B cell (primary cell): ENCODE measurements around the gene MPIG6B. TPM values are rescaled to one million over a fixed set of nuclear protein-coding genes. Genes with fewer than 3 reads are reported as not detected.

Experiments
- ATAC-seq: fragments of 200-7000 bp; cut with Tn5 transposase; one replicate; pipeline ENCODE4 v1.10.0; 2021; ENCODE audit warnings: low read depth, mild to moderate bottlenecking, moderate number of reproducible peaks, moderate library complexity
- CTCF ChIA-PET: fragments of 350-600 bp; sonication (Branson Sonifier 250); formaldehyde crosslinking; loops from one replicate; lab custom pipeline; 2021; ENCODE audit warnings: antibody characterized with exemption, inconsistent platforms; lab: Charles Lee
- POLR2A ChIA-PET: fragments of 350-600 bp; sonication (Branson Sonifier 250); formaldehyde crosslinking; loops from one replicate; lab custom pipeline; 2021; ENCODE audit warnings: antibody characterized with exemption; lab: Charles Lee
- DNase-seq: peaks from one replicate; pipeline ENCODE4 v3.0.0; 2013
- H2AFZ ChIP-seq: 2 replicates; pipeline ENCODE4 v1.6.1; 2012; ENCODE audit warnings: mild to moderate bottlenecking, low read depth, low read length; ENCODE audit not compliant: insufficient read depth, poor library complexity, severe bottlenecking
- H3K27ac ChIP-seq, 2 donors: 1 replicate in 1 of 2; 2 replicates in 1 of 2; pipeline ENCODE4 v1.5.1; 2012 to 2013; ENCODE audit warnings: low read length in 2 of 2, mild to moderate bottlenecking in 2 of 2, moderate library complexity in 1 of 2
- H3K27me3 ChIP-seq, 4 experiments: fragments of 200-600 bp in 1 of 4; sonication (generic) in 1 of 4; replicated peaks in 1 of 4; 1 replicate in 2 of 4; 2 replicates in 2 of 4; pipeline versions ENCODE4 v1.6.1 to v1.7.0; 2013 to 2016; ENCODE audit warnings: low read length in 3 of 4, mild to moderate bottlenecking in 2 of 4, mixed read lengths in 1 of 4, moderate library complexity in 1 of 4; ENCODE audit not compliant: insufficient read depth in 4 of 4, control insufficient read depth in 3 of 4; ENCODE audit errors: control extremely low read depth in 1 of 4
- H3K36me3 ChIP-seq, 2 experiments: replicated peaks in 1 of 2; 1 replicate in 1 of 2; 2 replicates in 1 of 2; pipeline versions ENCODE4 v1.6.1 to v1.7.1; 2013; ENCODE audit warnings: low read length in 1 of 2; ENCODE audit not compliant: insufficient read depth in 2 of 2, control insufficient read depth in 1 of 2; ENCODE audit errors: control extremely low read depth in 1 of 2, extremely low read depth in 1 of 2
- H3K4me1 ChIP-seq, 2 donors: fragments of 200-600 bp in 1 of 2; sonication (generic) in 1 of 2; 1 replicate in 1 of 2; 2 replicates in 1 of 2; pipeline versions ENCODE4 v1.5.1 to v1.6.1; 2013 to 2017; ENCODE audit warnings: low read length in 2 of 2; ENCODE audit not compliant: control insufficient read depth in 2 of 2, insufficient read depth in 2 of 2
- H3K4me2 ChIP-seq: replicated peaks from 2 replicates; pipeline ENCODE3; 2012; ENCODE audit warnings: mild to moderate bottlenecking, low read depth, low read length; ENCODE audit not compliant: poor library complexity, severe bottlenecking
- H3K4me3 ChIP-seq, 5 experiments: fragments of 200-600 bp in 1 of 5; sonication (generic) in 1 of 5; 1 replicate in 3 of 5; 2 replicates in 2 of 5; pipeline versions ENCODE4 v1.5.1 to v1.7.0; 2011 to 2016; ENCODE audit warnings: low read length in 4 of 5, mild to moderate bottlenecking in 4 of 5, low read depth in 2 of 5, control low read depth in 1 of 5, moderate library complexity in 1 of 5; ENCODE audit not compliant: insufficient read depth in 1 of 5; ENCODE audit errors: control extremely low read depth in 1 of 5, extremely low read depth in 1 of 5
- H3K79me2 ChIP-seq: fragments of 200-600 bp; sonication (generic); one replicate; pipeline ENCODE4 v1.6.0; 2016; ENCODE audit warnings: low read length; ENCODE audit not compliant: control insufficient read depth, insufficient read depth
- H3K9ac ChIP-seq: fragments of 200-600 bp; sonication (generic); 2 replicates; pipeline ENCODE4 v1.6.1; 2017; ENCODE audit warnings: mild to moderate bottlenecking, low read length, moderate library complexity
- H3K9me3 ChIP-seq, 3 donors: one replicate each; pipeline versions ENCODE4 v1.6.1 to v1.7.1; 2013; ENCODE audit warnings: low read length in 2 of 3; ENCODE audit not compliant: control insufficient read depth in 2 of 3, insufficient read depth in 1 of 3; ENCODE audit errors: control extremely low read depth in 1 of 3
- H4K20me1 ChIP-seq: 2 replicates; pipeline ENCODE4 v1.6.0; 2012; ENCODE audit warnings: mild to moderate bottlenecking, low read length; ENCODE audit not compliant: insufficient read depth, control insufficient read depth, poor library complexity, severe bottlenecking
- H3K27ac Mint-ChIP-seq: one replicate; pipeline ENCODE4 v1.8.0; 2021; ENCODE audit warnings: mixed read lengths
- H3K27me3 Mint-ChIP-seq: one replicate; pipeline ENCODE4 v1.8.0; 2021; ENCODE audit warnings: mixed read lengths
- H3K4me1 Mint-ChIP-seq: one replicate; pipeline ENCODE4 v1.8.0; 2021; ENCODE audit warnings: mixed read lengths
- H3K4me3 Mint-ChIP-seq: one replicate; pipeline ENCODE4 v1.8.0; 2021; ENCODE audit warnings: mixed read lengths
- H3K9me3 Mint-ChIP-seq: one replicate; pipeline ENCODE4 v1.8.0; 2022; ENCODE audit warnings: mixed read lengths; ENCODE audit not compliant: insufficient read depth
- EZH2 ChIP-seq: IDR thresholded peaks from 2 replicates; pipeline ENCODE4 v1.6.1; 2012; ENCODE audit warnings: borderline replicate concordance, low read depth, mild to moderate bottlenecking, moderate library complexity, low read length; ENCODE audit not compliant: insufficient read depth, poor library complexity, severe bottlenecking
- WGBS: methylation state at CpG from one replicate; pipeline ENCODE4 v1.1.5; 2013; ENCODE audit warnings: missing lambda C conversion rate; ENCODE audit not compliant: insufficient coverage; 5-methylcytosine and 5-hydroxymethylcytosine counted together
- intact Hi-C: fragments of 100-400 bp; cut with micrococcal nuclease; formaldehyde crosslinking; loops from one replicate; pipeline ENCODE4 v1.10.0; 2022
- polyA plus RNA-seq: library from polyadenylated mRNA; depleted of rRNA; stranded (reverse); fragments of >200 nt; gene quantifications from 2 replicates; pipeline ENCODE4 v1.2.3, GENCODE V29; 2012
- total RNA-seq, 2 donors: library from RNA; stranded (reverse); fragments of 120-200 nt in 1 of 2; gene quantifications; 1 replicate in 1 of 2; 2 replicates in 1 of 2; pipeline versions ENCODE4 v1.2.3 to v1.2.4, GENCODE V29; 2013 to 2022
- TF ChIP-seq, protein P1 (sequence below): fragments of 200-600 bp; IDR thresholded peaks from one replicate; pipeline ENCODE4 v1.8.0; 2022; ENCODE audit warnings: antibody characterized with exemption, mild to moderate bottlenecking

MPIG6B gene
- total and polyA plus RNA-seq, 2 donors (not counting 1 experiment from before 2014, with no cell fraction given), result 0.54 to 1.6 TPM

DNA sequence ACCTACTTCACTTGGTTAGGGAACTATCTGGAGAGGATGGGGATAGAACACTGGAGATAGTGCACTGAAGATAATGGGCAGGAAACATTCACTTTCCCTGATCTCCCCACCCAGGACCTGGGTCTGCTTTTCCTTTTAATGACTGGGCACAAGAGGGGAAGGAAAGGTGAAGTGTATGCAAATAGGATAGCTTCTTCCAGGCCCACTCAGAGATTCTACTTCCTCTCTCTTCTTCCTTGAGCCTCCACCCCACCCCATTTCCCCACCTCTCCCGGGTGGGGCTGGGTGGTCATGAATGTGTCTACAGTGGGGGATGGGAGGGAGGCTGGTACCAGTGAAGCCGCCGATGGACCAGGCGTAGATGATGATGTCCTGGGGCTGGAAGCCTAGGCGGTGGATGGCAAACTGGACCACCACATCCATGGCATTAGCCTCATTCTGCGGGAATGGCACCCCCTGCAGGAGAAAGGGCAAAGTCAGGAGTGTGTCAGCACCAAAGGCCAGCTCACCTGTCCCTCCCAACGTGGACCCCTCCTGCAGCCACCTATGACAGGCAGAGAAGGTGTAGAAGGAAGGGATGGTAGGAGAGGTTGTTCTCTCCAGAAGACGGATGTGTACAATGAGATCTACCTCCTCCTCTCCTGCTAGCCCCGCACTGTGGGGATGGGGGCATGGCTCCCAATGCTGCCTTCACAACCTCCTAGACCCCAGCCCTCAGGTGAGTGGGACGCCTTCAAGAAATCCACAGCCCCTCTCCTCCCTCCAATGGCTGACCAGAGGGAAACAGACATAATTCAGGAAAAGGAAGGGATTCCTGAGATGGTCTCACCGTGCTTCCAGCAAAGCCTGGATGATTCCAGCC is 33.7 kb upstream of the MPIG6B start:
- no peak for TF ChIP-seq EZH2
- TF ChIP-seq, protein P1, sequence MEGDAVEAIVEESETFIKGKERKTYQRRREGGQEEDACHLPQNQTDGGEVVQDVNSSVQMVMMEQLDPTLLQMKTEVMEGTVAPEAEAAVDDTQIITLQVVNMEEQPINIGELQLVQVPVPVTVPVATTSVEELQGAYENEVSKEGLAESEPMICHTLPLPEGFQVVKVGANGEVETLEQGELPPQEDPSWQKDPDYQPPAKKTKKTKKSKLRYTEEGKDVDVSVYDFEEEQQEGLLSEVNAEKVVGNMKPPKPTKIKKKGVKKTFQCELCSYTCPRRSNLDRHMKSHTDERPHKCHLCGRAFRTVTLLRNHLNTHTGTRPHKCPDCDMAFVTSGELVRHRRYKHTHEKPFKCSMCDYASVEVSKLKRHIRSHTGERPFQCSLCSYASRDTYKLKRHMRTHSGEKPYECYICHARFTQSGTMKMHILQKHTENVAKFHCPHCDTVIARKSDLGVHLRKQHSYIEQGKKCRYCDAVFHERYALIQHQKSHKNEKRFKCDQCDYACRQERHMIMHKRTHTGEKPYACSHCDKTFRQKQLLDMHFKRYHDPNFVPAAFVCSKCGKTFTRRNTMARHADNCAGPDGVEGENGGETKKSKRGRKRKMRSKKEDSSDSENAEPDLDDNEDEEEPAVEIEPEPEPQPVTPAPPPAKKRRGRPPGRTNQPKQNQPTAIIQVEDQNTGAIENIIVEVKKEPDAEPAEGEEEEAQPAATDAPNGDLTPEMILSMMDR, result no peak
- no peaks in the 10 kb centered on the region for H3K27me3 ChIP-seq
- H2AFZ ChIP-seq, result no peak overlapping the region
- ChIA-PET CTCF (no interaction called here), POLR2A (interaction anchor here (0.5 kb wide), 1 partner anchor 160 kb away, joined by 6 read pairs; no protein-coding TSS in a partner anchor)
- H3K9ac ChIP-seq, result no peak overlapping the region
- Mint-ChIP-seq H3K4me1 (peaks cover 17% of the 10 kb centered on the region), H3K4me3 (no peak overlapping the region), H3K27ac (peak overlapping the region; percentile 56), H3K27me3 (no peaks in the 10 kb centered on the region), H3K9me3 (no peaks in the 10 kb centered on the region)
- H3K4me3 ChIP-seq, result no peak overlapping the region
- peak overlapping the region in 1 of 2 donors; percentile 32 for H3K27ac ChIP-seq
- peak overlapping the region; percentile 36 for H3K4me2 ChIP-seq
- DNase-seq (no peak), ATAC-seq (no peak)
- peaks cover 0 to 81% of the 10 kb centered on the region in 2 experiments for H3K36me3 ChIP-seq
- H3K79me2 ChIP-seq, result no peaks in the 10 kb centered on the region
- peaks cover 10 to 18% of the 10 kb centered on the region in 2 donors for H3K4me1 ChIP-seq
- no peaks in the 10 kb centered on the region for H3K9me3 ChIP-seq
- intact Hi-C loops, result no loop called here
- no peaks in the 10 kb centered on the region for H4K20me1 ChIP-seq
- 96% methylated on average over 6 of the region's 11 CpGs for WGBS
